ENCODE results near the gene KLHL30.

Gene KLHL30

GRCh38 chr2:238102865-238103264, 35.6 kb upstream of the KLHL30 start:
- H3K4me3 ChIP-seq (ENCODE audit: low read depth, low read length) = no peak overlapping the region
- TF ChIP-seq CTCF (IDR thresholded peaks at IDR 0.05; ENCODE audit: low read depth, low read length, missing control alignments) = no peak
- no peak for DNase-seq (ENCODE audit: low read depth)
- in situ Hi-C loops (cut with HindIII; ENCODE audit: low sequenced_read_pairs) = no loop called here

- TF ChIP-seq CTCF (IDR thresholded peaks at IDR 0.05; ENCODE audit: low read depth, low read length, missing control alignments) = no peak
- no peak for DNase-seq (ENCODE audit: low read depth)
Observed at GRCh38 chr2:238103465-238104225, 34.8 kb upstream of the KLHL30 start.

GRCh38 chr2:238104226-238104690, 34.2 kb upstream of the KLHL30 start:
- in situ Hi-C loops (cut with HindIII; ENCODE audit: low sequenced_read_pairs) = no loop called here
- no peak overlapping the region for H3K4me3 ChIP-seq (ENCODE audit: low read depth, low read length)
- DNase-seq (ENCODE audit: low read depth) = no peak
- TF ChIP-seq CTCF (IDR thresholded peaks at IDR 0.05; ENCODE audit: low read depth, low read length, missing control alignments) = no peak

More at GRCh38 chr2:238103465-238104225, 34.8 kb upstream of the KLHL30 start:
- in situ Hi-C loops (cut with HindIII; ENCODE audit: low sequenced_read_pairs) = no loop called here
- H3K4me3 ChIP-seq (ENCODE audit: low read depth, low read length) = no peak overlapping the region

- in situ Hi-C loops (cut with HindIII; ENCODE audit: low sequenced_read_pairs) = no loop called here
- H3K4me3 ChIP-seq (ENCODE audit: low read depth, low read length) = no peak overlapping the region
- no peak for TF ChIP-seq CTCF (IDR thresholded peaks at IDR 0.05; ENCODE audit: low read depth, low read length, missing control alignments)
- DNase-seq (ENCODE audit: low read depth) = no peak
Observed at GRCh38 chr2:238104691-238105371, 33.6 kb upstream of the KLHL30 start.

- in situ Hi-C loops (cut with HindIII; ENCODE audit: low sequenced_read_pairs) = no loop called here
- no peak overlapping the region for H3K4me3 ChIP-seq (ENCODE audit: low read depth, low read length)
- DNase-seq (ENCODE audit: low read depth) = no peak
- TF ChIP-seq CTCF (IDR thresholded peaks at IDR 0.05; ENCODE audit: low read depth, low read length, missing control alignments) = no peak
Observed at GRCh38 chr2:238105506-238106338, 32.7 kb upstream of the KLHL30 start.

- in situ Hi-C loops (cut with HindIII; ENCODE audit: low sequenced_read_pairs) = no loop called here
- TF ChIP-seq CTCF (IDR thresholded peaks at IDR 0.05; ENCODE audit: low read depth, low read length, missing control alignments) = peak; percentile 24
- DNase-seq (ENCODE audit: low read depth) = no peak
- no peak overlapping the region for H3K4me3 ChIP-seq (ENCODE audit: low read depth, low read length)
Observed at GRCh38 chr2:238106339-238106697, 32.1 kb upstream of the KLHL30 start.

All from astrocyte of the cerebellum (primary cell).